Measurements from ENCODE around the gene CD28.
"Not testable (repeated sequence)": the region's sequence is repeated elsewhere in the genome, so short reads cannot be mapped to it uniquely, and the experiment has no call there.

GRCh38 chr2:203779477-203780073 lies 73.1 kb downstream of the CD28 start:
- not testable (repeated sequence) for TF ChIP-seq CTCF, POLR2A (IDR thresholded peaks at IDR 0.05)
